Thyroid gland (tissue), 4 donors: Measurements from ENCODE around the gene FAM120A. TPM values are rescaled to one million over a fixed set of nuclear protein-coding genes. Genes with fewer than 3 reads are reported as not detected.

Experiments
- DNase-seq, 2 donors: peaks; one replicate each; pipeline ENCODE4 v3.0.0-alpha.2; 2019
- H3K27ac ChIP-seq, 3 donors: fragments of 200-600 bp; sonication (generic); 1 replicate in 2 of 3; 2 replicates in 1 of 3; pipeline ENCODE4 v1.5.1; 2016 to 2019; ENCODE audit warnings: mild to moderate bottlenecking in 1 of 3, moderate library complexity in 1 of 3
- H3K27me3 ChIP-seq: fragments of 200-600 bp; sonication (generic); one replicate; pipeline ENCODE4 v1.5.1; 2019
- H3K36me3 ChIP-seq, 2 donors: fragments of 200-600 bp; sonication (generic); one replicate each; pipeline ENCODE4 v1.5.1; 2016 to 2019
- H3K4me1 ChIP-seq, 2 donors: fragments of 200-600 bp; sonication (generic); one replicate each; pipeline ENCODE4 v1.5.1; 2017 to 2019
- H3K4me3 ChIP-seq, 3 donors: fragments of 200-600 bp; sonication (generic); replicated peaks in 1 of 3; 1 replicate in 2 of 3; 2 replicates in 1 of 3; pipeline ENCODE4 v1.5.1; 2016; ENCODE audit warnings: mild to moderate bottlenecking in 1 of 3
- H3K9me3 ChIP-seq: fragments of 200-600 bp; sonication (generic); one replicate; pipeline ENCODE4 v1.5.1; 2017
- POLR2A ChIP-seq, 2 donors: fragments of 450-650 bp; IDR thresholded peaks; one replicate each; pipeline ENCODE4 v1.6.1; 2017; ENCODE audit warnings: antibody characterized with exemption in 2 of 2, mild to moderate bottlenecking in 2 of 2, moderate library complexity in 1 of 2
- WGBS, 2 donors: methylation state at CpG; one replicate each; pipeline ENCODE4 v1.1.5; 2017; 5-methylcytosine and 5-hydroxymethylcytosine counted together
- intact Hi-C: fragments of 100-400 bp; cut with DNase I; formaldehyde crosslinking; loops from one replicate; pipeline ENCODE4 v1.15.1; 2023
- total RNA-seq, 4 donors: library from RNA; depleted of rRNA; stranded (reverse); fragments of >200 nt; gene quantifications; one replicate each; pipeline ENCODE4 v1.2.3, GENCODE V29; 2016
- TF ChIP-seq, protein P1 (sequence below), 6 experiments: fragments of 200-600 bp in 3 of 6; fragments of 450-650 bp in 3 of 6; sonication (generic) in 3 of 6; IDR thresholded peaks; one replicate each; pipeline ENCODE4 v1.5.1; 2016 to 2019; ENCODE audit warnings: antibody characterized with exemption in 6 of 6, mild to moderate bottlenecking in 2 of 6, inconsistent platforms in 1 of 6, moderate library complexity in 1 of 6

Gene FAM120A
- total RNA-seq, 4 donors from 2014 or later = 78.1 to 118 (median 111) TPM

- no peak for TF ChIP-seq POLR2A (IDR thresholded peaks at IDR 0.05)
- TF ChIP-seq, protein P1, sequence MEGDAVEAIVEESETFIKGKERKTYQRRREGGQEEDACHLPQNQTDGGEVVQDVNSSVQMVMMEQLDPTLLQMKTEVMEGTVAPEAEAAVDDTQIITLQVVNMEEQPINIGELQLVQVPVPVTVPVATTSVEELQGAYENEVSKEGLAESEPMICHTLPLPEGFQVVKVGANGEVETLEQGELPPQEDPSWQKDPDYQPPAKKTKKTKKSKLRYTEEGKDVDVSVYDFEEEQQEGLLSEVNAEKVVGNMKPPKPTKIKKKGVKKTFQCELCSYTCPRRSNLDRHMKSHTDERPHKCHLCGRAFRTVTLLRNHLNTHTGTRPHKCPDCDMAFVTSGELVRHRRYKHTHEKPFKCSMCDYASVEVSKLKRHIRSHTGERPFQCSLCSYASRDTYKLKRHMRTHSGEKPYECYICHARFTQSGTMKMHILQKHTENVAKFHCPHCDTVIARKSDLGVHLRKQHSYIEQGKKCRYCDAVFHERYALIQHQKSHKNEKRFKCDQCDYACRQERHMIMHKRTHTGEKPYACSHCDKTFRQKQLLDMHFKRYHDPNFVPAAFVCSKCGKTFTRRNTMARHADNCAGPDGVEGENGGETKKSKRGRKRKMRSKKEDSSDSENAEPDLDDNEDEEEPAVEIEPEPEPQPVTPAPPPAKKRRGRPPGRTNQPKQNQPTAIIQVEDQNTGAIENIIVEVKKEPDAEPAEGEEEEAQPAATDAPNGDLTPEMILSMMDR (IDR thresholded peaks at IDR 0.05) = no peak
- Histone ChIP-seq H3K4me1 (peaks cover 31 to 34% of the 10 kb centered on the region in 2 donors), H3K27me3 (no peaks in the 10 kb centered on the region), H3K9me3 (no peaks in the 10 kb centered on the region), H3K4me3 (peak overlapping the region; percentile 14 to 95 (median 75)), H3K36me3 (no peaks in the 10 kb centered on the region), H3K27ac (peak overlapping the region; percentile 89 to 94 (median 92))
- intact Hi-C loops = loop anchor here (5.0 kb wide), 1 partner anchor 123 kb away; the partner anchor contains the start of genes FAM120A and FAM120AOS
- WGBS, 2 donors = 32 to 44% methylated on average over 18 to 21 of the region's 30 CpGs
- DNase-seq = no peak
Measured at GRCh38 chr9:93574900-93575795, 123.7 kb downstream of the FAM120A start.

DNA sequence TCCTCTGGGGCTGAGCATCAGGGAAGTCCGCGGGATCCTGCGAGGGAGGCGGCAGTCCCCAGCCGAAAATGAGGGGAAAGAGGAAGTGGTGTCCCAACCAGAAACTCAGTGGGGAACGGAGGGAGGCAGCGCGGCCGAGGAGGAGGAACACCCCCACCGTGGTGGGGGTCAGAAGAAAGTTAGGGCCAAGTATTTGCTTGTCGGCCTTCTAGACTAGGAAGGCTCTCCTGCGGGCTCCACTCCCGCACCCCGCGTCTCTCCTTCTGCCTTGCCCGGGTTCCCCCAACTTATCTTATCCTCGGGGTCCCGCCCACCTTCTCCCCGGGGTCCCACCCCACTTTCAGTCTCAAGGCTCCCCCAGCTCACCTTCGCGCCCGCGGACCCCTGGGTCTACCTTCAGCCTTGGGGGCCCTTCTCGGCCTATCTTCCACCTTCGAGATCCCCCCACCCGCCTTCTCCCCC is 124.3 kb downstream of the FAM120A start:
- Histone ChIP-seq H3K4me1 (peaks cover 38 to 41% of the 10 kb centered on the region in 2 donors), H3K4me3 (peak overlapping the region; percentile 14 to 95 (median 75)), H3K36me3 (no peaks in the 10 kb centered on the region), H3K27me3 (no peaks in the 10 kb centered on the region), H3K27ac (peak overlapping the region; percentile 89 to 94 (median 92)), H3K9me3 (no peaks in the 10 kb centered on the region)
- 0 to 1% methylated on average over 24 to 26 of the region's 26 CpGs for WGBS, 2 donors
- TF ChIP-seq POLR2A (IDR thresholded peaks at IDR 0.05) = peak in 1 of 2 donors; percentile 5
- TF ChIP-seq, protein P1 (IDR thresholded peaks at IDR 0.05) = no peak
- intact Hi-C loops = loop anchor here (5.0 kb wide), 1 partner anchor 124 kb away; the partner anchor contains the start of genes FAM120A and FAM120AOS
- DNase-seq = peak; percentile 55 to 62

- Histone ChIP-seq H3K4me3 (peak within 1 kb of the TSS; percentile 75 to 95 (median 81)), H3K4me1 (peaks cover 45 to 47% of the 10 kb centered on the region in 2 donors), H3K9me3 (no peaks in the 10 kb centered on the region), H3K36me3 (no peaks in the 10 kb centered on the region), H3K27ac (peak within 1 kb of the TSS; percentile 89 to 94 (median 92)), H3K27me3 (no peaks in the 10 kb centered on the region)
- TF ChIP-seq, protein P1 (IDR thresholded peaks at IDR 0.05) = no peak
- peak in 1 of 2 donors; percentile 66 for TF ChIP-seq POLR2A (IDR thresholded peaks at IDR 0.05)
- whole genome bisulfite sequencing, 2 donors = 0 to 4% methylated on average over 3 of the region's 140 CpGs
- DNase-seq = no peak
- intact Hi-C loops = loop anchor here (5.0 kb wide), 1 partner anchor 124 kb away; the partner anchor contains the start of genes FAM120A and FAM120AOS
Measured at GRCh38 chr9:93576258-93577077, 125.0 kb downstream of the FAM120A start, which contains the start of gene PHF2. Gene PHF2, plus strand, starts transcription at chr9:93576584. Its CDS starts 190 bp downstream, at chr9:93576774.

- intact Hi-C loops = loop anchor here (5.0 kb wide), 1 partner anchor 125 kb away; the partner anchor contains the start of genes FAM120A and FAM120AOS
- H3K36me3 ChIP-seq = no peaks in the 10 kb centered on the region
- 1 to 2% methylated on average over 9 to 32 of the region's 74 CpGs for WGBS, 2 donors
- peak overlapping the region; percentile 46 to 81 (median 69) for H3K4me3 ChIP-seq
- TF ChIP-seq, protein P1 (IDR thresholded peaks at IDR 0.05) = no peak
- TF ChIP-seq POLR2A (IDR thresholded peaks at IDR 0.05) = peak in 1 of 2 donors; percentile 6
- peak; percentile 52 to 55 for DNase-seq
- H3K27me3 ChIP-seq = no peaks in the 10 kb centered on the region
- H3K9me3 ChIP-seq = no peaks in the 10 kb centered on the region
- peaks cover 52 to 56% of the 10 kb centered on the region in 2 donors for H3K4me1 ChIP-seq
- H3K27ac ChIP-seq = peak overlapping the region; percentile 60 to 82 (median 71)
Measured at GRCh38 chr9:93577078-93577974, 125.8 kb downstream of the FAM120A start.
